Hepatocyte (in vitro differentiated cells): ENCODE data around the gene TCEAL4.

ENCODE experiments used
- EZH2phosphoT487 ChIP-seq: fragments of 200-600 bp; sonication (generic); IDR thresholded peaks from one replicate; pipeline ENCODE4 v1.6.1; 2018; ENCODE audit warnings: antibody characterized with exemption, mild to moderate bottlenecking, low read depth, moderate library complexity; ENCODE audit not compliant: unreplicated experiment, severe bottlenecking
- TF ChIP-seq, protein P1 (sequence below): fragments of 200-600 bp; sonication (generic); IDR thresholded peaks from 2 replicates; pipeline ENCODE4 v1.5.1; 2016; ENCODE audit warnings: antibody characterized with exemption, mild to moderate bottlenecking; ENCODE audit not compliant: poor library complexity

DNA sequence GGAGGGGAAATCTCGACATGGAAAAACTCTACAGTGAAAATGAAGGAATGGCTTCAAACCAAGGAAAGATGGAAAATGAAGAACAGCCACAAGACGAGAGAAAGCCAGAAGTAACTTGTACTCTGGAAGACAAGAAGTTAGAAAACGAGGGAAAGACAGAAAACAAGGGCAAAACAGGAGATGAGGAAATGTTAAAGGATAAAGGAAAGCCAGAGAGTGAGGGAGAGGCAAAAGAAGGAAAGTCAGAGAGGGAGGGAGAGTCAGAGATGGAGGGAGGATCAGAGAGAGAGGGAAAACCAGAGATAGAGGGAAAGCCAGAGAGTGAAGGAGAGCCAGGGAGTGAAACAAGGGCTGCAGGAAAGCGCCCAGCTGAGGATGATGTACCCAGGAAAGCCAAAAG lies 1.3 kb downstream of the TCEAL4 start:
- TF ChIP-seq, protein P1, sequence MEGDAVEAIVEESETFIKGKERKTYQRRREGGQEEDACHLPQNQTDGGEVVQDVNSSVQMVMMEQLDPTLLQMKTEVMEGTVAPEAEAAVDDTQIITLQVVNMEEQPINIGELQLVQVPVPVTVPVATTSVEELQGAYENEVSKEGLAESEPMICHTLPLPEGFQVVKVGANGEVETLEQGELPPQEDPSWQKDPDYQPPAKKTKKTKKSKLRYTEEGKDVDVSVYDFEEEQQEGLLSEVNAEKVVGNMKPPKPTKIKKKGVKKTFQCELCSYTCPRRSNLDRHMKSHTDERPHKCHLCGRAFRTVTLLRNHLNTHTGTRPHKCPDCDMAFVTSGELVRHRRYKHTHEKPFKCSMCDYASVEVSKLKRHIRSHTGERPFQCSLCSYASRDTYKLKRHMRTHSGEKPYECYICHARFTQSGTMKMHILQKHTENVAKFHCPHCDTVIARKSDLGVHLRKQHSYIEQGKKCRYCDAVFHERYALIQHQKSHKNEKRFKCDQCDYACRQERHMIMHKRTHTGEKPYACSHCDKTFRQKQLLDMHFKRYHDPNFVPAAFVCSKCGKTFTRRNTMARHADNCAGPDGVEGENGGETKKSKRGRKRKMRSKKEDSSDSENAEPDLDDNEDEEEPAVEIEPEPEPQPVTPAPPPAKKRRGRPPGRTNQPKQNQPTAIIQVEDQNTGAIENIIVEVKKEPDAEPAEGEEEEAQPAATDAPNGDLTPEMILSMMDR = no peak
- no peak for TF ChIP-seq EZH2phosphoT487
